ENCODE results near the gene DENR.

DNA sequence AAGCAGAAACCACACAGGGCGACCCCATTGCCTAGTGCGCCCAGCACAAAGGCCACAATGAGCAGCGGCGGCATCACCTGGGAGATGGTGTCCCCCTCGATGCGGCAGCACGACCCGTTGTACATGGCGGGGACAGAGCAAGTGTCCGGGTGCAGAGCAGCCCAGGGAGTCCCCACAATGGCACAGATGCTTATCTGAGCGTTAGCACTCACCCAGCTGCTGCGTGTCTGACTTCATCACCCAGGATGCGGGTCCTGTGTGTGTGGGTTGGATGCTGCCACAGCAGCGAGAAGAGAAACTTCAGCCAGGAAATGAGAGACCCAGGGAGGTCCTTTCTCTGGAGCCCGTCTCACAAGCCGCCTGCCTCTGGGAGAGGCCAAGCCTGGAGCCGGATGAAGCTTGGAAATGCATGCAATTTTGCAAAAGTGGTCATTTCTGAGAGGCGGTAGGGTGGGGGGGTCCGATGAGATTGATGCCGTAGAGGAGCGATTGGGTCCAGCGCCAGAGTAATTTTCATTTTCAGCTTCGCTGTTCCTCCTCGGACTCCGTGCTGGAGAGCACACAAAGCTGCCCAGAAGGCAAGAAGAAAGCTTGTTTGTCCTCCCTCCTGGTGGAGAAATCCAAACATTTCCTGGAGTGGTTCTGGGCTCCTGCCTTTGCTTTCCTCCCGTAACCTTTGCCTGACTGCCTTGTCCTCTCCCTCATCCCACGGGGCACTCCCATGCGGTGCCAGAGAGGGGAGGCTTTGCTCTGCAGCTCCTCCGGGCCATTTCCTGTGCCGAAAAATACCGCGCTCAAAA lies 22.2 kb upstream of the DENR start, which contains the start of gene HCAR1:
- TF ChIP-seq GATA2 (IDR thresholded peaks at IDR 0.05; ENCODE audit: low read depth, low read length) (no peak), GATA3 (IDR thresholded peaks at IDR 0.05; ENCODE audit: low read depth, low read length) (no peak)

All from SH-SY5Y (cell line).